K562 (cell line): ENCODE measurements around the gene TNFSF9. TPM values are rescaled to one million over a fixed set of nuclear protein-coding genes. Genes with fewer than 3 reads are reported as not detected.

Source experiments
- CBX1 ChIP-seq: sonication (generic); IDR thresholded peaks from 2 replicates; pipeline ENCODE4 v1.6.1; 2016; ENCODE audit warnings: antibody characterized with exemption, low read depth, mild to moderate bottlenecking
- ILK ChIP-seq: fragments of 450-650 bp; IDR thresholded peaks from 2 replicates; pipeline ENCODE4 v1.6.1; 2016; ENCODE audit warnings: missing genetic modification characterization, low read depth, mild to moderate bottlenecking, missing compliant biosample characterization, moderate library complexity, borderline replicate concordance
- JUND ChIP-seq, 2 experiments: IDR thresholded peaks; 2 replicates in 1 of 2; 3 replicates in 1 of 2; pipeline ENCODE4 v1.6.1; 2011; ENCODE audit warnings: borderline replicate concordance in 2 of 2, low read depth in 2 of 2, low read length in 2 of 2, improper control_type of control experiment in 1 of 2, missing biosample characterization in 1 of 2, missing genetic modification characterization in 1 of 2, missing genetic modification reagents in 1 of 2
- KLF13 ChIP-seq: fragments of 450-650 bp; IDR thresholded peaks from 2 replicates; pipeline ENCODE4 v1.6.1; 2016; ENCODE audit warnings: missing genetic modification characterization, low read depth, mild to moderate bottlenecking, missing compliant biosample characterization, moderate library complexity, borderline replicate concordance
- MAFG ChIP-seq: fragments of 450-650 bp; conservative IDR thresholded peaks from 2 replicates; pipeline ENCODE4 v1.6.1; 2016; ENCODE audit warnings: missing genetic modification characterization, missing compliant biosample characterization
- PCBP1 ChIP-seq: fragments of 200-400 bp; formaldehyde crosslinking; IDR thresholded peaks from 2 replicates; pipeline ENCODE4 v1.6.1; 2018; ENCODE audit warnings: mild to moderate bottlenecking, low read depth, low read length; ENCODE audit not compliant: poor library complexity, severe bottlenecking
- PHF21A ChIP-seq: fragments of 450-650 bp; IDR thresholded peaks from 2 replicates; pipeline ENCODE4 v1.6.1; 2017; ENCODE audit warnings: low read depth, borderline replicate concordance
- RHOXF2B ChIP-seq: fragments of 250-450 bp; sonication (Bioruptor Pico); conservative IDR thresholded peaks from 2 replicates; pipeline ENCODE4 v1.5.1; 2021
- SIN3B ChIP-seq: fragments of 450-650 bp; IDR thresholded peaks from 2 replicates; pipeline ENCODE4 v1.6.1; 2017; ENCODE audit warnings: low read depth, mild to moderate bottlenecking, moderate library complexity
- ZBTB17 ChIP-seq: fragments of 450-650 bp; formaldehyde crosslinking; IDR thresholded peaks from 2 replicates; pipeline ENCODE4 v1.4.0; 2020; ENCODE audit warnings: mild to moderate bottlenecking
- polyA plus RNA-seq, 8 experiments: library from polyadenylated mRNA; depleted of rRNA in 4 of 8; stranded (reverse) in 5 of 8; unstranded in 3 of 8; fragments of >200 nt; fragmentation: Nextera tagmentation in 2 of 8; fragmentation: Illumina TruSeq in 1 of 8; extraction: Ambion mirVana in 2 of 8; extraction: Trizol in 1 of 8; gene quantifications; 2 replicates each; pipeline versions ENCODE4 v1.2.1 to v1.2.3, GENCODE V29; 2011 to 2014; ENCODE audit warnings: inconsistent platforms in 1 of 8, missing spikeins in 1 of 8
- total RNA-seq, 7 experiments: library from RNA; depleted of rRNA in 6 of 7; stranded (reverse); fragments of >200 nt in 6 of 7; fragmentation: Illumina TruSeq in 2 of 7; extraction: Trizol in 2 of 7; gene quantifications; 2 replicates each; pipeline versions ENCODE4 v1.2.1 to v1.2.3, GENCODE V29; 2011 to 2021; ENCODE audit warnings: low replicate concordance in 1 of 7
- TF ChIP-seq, protein P1 (sequence below): fragments of 250-450 bp; sonication (Bioruptor Pico); IDR thresholded peaks from 2 replicates; pipeline ENCODE4 v1.8.0; 2022; ENCODE audit warnings: inconsistent platforms, mild to moderate bottlenecking, moderate library complexity, borderline replicate concordance
- TF ChIP-seq, protein P2 (sequence below): fragments of 250-450 bp; sonication (Bioruptor Pico); IDR thresholded peaks from 2 replicates; pipeline ENCODE4 v1.4.0; 2020; ENCODE audit warnings: mild to moderate bottlenecking
- TF ChIP-seq, protein P3 (sequence below): fragments of 250-450 bp; sonication (Bioruptor Pico); IDR thresholded peaks from 2 replicates; pipeline ENCODE4 v1.4.0; 2020
- TF ChIP-seq, protein P4 (sequence below): sonication (generic); formaldehyde crosslinking; IDR thresholded peaks from 2 replicates; pipeline ENCODE4 v1.8.1; 2023; ENCODE audit warnings: mild to moderate bottlenecking, missing genetic modification reagents

Gene TNFSF9
- total and polyA plus RNA-seq, 9 of the 15 experiments (the other 6 are each of a cell fraction or from before 2014, with no cell fraction given), result 1.4 to 17.9 (median 6.5) TPM

DNA sequence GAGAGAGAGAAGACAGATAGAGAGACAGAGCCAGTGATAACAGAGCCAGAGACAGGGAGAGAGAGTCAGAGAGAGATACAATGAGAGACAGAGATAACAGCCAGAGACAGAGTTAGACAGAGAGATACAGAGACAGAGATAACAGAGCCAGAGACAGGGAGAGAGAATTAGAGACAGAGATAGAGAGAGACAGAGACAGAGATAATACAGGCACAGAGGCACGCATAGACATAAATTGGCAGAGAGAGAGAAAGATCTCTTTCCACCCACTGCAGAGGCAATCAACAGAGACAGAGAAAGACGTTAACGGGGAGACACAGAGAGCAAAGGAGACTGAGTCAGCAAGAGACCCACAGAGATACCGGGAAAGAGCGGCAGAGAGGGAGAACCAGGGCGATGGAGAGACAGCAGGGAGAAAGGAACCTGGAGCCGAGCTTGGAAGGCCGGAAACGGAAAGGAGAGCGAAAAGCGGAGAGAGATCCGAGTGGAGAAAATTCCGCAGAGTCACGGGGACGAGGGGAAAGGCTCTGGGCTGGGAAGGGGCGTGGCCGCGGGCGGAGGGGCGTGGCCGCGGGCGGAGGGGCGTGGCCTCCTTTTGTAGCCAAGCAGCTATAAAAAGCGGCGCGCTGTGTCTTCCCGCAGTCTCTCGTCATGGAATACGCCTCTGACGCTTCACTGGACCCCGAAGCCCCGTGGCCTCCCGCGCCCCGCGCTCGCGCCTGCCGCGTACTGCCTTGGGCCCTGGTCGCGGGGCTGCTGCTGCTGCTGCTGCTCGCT lies at the start of gene TNFSF9 (continued):
- TF ChIP-seq, protein P1, sequence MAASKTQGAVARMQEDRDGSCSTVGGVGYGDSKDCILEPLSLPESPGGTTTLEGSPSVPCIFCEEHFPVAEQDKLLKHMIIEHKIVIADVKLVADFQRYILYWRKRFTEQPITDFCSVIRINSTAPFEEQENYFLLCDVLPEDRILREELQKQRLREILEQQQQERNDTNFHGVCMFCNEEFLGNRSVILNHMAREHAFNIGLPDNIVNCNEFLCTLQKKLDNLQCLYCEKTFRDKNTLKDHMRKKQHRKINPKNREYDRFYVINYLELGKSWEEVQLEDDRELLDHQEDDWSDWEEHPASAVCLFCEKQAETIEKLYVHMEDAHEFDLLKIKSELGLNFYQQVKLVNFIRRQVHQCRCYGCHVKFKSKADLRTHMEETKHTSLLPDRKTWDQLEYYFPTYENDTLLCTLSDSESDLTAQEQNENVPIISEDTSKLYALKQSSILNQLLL (CRISPR knock-in tag), result no peak
- TF ChIP-seq CBX1 (peak; percentile 89; the same call in 1 of the 2 replicates), JUND (IDR thresholded peaks at IDR 0.05; ENCODE audit: borderline replicate concordance, low read depth, low read length) (peak; percentile 58), JUND (tag; IDR thresholded peaks at IDR 0.05; ENCODE audit: borderline replicate concordance, low read depth, low read length) (no peak; the same call in 1 of the 3 replicates), MAFG (tag) (peak; percentile 88), ILK (tag) (no peak), KLF13 (tag) (no peak), PHF21A (peak; percentile 50), ZBTB17 (CRISPR knock-in tag) (peak; percentile 13; the same call in 1 of the 2 replicates), PCBP1 (no peak), SIN3B (no peak; the same call in 1 of the 2 replicates), RHOXF2B (CRISPR knock-in tag) (no peak)
- TF ChIP-seq, protein P2, sequence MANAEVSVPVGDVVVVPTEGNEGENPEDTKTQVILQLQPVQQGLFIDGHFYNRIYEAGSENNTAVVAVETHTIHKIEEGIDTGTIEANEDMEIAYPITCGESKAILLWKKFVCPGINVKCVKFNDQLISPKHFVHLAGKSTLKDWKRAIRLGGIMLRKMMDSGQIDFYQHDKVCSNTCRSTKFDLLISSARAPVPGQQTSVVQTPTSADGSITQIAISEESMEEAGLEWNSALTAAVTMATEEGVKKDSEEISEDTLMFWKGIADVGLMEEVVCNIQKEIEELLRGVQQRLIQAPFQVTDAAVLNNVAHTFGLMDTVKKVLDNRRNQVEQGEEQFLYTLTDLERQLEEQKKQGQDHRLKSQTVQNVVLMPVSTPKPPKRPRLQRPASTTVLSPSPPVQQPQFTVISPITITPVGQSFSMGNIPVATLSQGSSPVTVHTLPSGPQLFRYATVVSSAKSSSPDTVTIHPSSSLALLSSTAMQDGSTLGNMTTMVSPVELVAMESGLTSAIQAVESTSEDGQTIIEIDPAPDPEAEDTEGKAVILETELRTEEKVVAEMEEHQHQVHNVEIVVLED, result no peak
- TF ChIP-seq, protein P3, sequence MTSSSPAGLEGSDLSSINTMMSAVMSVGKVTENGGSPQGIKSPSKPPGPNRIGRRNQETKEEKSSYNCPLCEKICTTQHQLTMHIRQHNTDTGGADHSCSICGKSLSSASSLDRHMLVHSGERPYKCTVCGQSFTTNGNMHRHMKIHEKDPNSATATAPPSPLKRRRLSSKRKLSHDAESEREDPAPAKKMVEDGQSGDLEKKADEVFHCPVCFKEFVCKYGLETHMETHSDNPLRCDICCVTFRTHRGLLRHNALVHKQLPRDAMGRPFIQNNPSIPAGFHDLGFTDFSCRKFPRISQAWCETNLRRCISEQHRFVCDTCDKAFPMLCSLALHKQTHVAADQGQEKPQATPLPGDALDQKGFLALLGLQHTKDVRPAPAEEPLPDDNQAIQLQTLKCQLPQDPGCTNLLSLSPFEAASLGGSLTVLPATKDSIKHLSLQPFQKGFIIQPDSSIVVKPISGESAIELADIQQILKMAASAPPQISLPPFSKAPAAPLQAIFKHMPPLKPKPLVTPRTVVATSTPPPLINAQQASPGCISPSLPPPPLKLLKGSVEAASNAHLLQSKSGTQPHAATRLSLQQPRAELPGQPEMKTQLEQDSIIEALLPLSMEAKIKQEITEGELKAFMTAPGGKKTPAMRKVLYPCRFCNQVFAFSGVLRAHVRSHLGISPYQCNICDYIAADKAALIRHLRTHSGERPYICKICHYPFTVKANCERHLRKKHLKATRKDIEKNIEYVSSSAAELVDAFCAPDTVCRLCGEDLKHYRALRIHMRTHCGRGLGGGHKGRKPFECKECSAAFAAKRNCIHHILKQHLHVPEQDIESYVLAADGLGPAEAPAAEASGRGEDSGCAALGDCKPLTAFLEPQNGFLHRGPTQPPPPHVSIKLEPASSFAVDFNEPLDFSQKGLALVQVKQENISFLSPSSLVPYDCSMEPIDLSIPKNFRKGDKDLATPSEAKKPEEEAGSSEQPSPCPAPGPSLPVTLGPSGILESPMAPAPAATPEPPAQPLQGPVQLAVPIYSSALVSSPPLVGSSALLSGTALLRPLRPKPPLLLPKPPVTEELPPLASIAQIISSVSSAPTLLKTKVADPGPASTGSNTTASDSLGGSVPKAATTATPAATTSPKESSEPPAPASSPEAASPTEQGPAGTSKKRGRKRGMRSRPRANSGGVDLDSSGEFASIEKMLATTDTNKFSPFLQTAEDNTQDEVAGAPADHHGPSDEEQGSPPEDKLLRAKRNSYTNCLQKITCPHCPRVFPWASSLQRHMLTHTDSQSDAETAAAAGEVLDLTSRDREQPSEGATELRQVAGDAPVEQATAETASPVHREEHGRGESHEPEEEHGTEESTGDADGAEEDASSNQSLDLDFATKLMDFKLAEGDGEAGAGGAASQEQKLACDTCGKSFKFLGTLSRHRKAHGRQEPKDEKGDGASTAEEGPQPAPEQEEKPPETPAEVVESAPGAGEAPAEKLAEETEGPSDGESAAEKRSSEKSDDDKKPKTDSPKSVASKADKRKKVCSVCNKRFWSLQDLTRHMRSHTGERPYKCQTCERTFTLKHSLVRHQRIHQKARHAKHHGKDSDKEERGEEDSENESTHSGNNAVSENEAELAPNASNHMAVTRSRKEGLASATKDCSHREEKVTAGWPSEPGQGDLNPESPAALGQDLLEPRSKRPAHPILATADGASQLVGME, result no peak
- TF ChIP-seq, protein P4, sequence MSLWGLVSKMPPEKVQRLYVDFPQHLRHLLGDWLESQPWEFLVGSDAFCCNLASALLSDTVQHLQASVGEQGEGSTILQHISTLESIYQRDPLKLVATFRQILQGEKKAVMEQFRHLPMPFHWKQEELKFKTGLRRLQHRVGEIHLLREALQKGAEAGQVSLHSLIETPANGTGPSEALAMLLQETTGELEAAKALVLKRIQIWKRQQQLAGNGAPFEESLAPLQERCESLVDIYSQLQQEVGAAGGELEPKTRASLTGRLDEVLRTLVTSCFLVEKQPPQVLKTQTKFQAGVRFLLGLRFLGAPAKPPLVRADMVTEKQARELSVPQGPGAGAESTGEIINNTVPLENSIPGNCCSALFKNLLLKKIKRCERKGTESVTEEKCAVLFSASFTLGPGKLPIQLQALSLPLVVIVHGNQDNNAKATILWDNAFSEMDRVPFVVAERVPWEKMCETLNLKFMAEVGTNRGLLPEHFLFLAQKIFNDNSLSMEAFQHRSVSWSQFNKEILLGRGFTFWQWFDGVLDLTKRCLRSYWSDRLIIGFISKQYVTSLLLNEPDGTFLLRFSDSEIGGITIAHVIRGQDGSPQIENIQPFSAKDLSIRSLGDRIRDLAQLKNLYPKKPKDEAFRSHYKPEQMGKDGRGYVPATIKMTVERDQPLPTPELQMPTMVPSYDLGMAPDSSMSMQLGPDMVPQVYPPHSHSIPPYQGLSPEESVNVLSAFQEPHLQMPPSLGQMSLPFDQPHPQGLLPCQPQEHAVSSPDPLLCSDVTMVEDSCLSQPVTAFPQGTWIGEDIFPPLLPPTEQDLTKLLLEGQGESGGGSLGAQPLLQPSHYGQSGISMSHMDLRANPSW (CRISPR knock-in tag), result no peak
